ENCODE data around the gene CENPL.

DNA sequence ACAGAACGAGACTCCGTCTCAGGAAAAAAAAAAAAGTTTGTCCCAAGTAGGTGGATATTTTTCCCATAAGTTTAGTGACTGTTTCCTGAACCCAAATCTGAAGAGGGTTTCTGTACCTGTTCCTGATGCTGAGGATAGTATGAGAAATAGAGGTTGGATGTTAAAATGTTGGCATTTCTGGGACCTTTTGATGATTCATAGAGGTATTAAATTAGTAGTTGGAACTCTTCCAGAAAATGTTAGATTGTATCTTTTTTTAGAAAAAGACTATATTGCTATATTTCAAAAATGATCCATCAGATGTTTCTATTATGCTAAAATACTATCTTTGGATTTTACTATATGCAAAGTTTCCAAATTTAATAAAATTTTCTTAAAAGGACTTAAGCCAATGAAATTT lies 2.9 kb upstream of the CENPL start:
- TF ChIP-seq, protein P1, sequence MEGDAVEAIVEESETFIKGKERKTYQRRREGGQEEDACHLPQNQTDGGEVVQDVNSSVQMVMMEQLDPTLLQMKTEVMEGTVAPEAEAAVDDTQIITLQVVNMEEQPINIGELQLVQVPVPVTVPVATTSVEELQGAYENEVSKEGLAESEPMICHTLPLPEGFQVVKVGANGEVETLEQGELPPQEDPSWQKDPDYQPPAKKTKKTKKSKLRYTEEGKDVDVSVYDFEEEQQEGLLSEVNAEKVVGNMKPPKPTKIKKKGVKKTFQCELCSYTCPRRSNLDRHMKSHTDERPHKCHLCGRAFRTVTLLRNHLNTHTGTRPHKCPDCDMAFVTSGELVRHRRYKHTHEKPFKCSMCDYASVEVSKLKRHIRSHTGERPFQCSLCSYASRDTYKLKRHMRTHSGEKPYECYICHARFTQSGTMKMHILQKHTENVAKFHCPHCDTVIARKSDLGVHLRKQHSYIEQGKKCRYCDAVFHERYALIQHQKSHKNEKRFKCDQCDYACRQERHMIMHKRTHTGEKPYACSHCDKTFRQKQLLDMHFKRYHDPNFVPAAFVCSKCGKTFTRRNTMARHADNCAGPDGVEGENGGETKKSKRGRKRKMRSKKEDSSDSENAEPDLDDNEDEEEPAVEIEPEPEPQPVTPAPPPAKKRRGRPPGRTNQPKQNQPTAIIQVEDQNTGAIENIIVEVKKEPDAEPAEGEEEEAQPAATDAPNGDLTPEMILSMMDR (IDR thresholded peaks at IDR 0.05; ENCODE audit: control extremely low read depth in 1 of 3, insufficient read depth in 1 of 3, low read depth in 1 of 3, low read length in 3 of 3), result no peak
- TF ChIP-seq POLR2AphosphoS5 (IDR thresholded peaks at IDR 0.05; ENCODE audit: low read depth, low read length) (no peak), ZNF274 (IDR thresholded peaks at IDR 0.05; ENCODE audit: borderline replicate concordance, extremely low read depth, low read length) (no peak), CBX5 (IDR thresholded peaks at IDR 0.05; ENCODE audit: low read depth, low read length) (no peak), EZH2 (IDR thresholded peaks at IDR 0.05; ENCODE audit: low read depth, low read length, severe bottlenecking) (no peak), CTBP2 (IDR thresholded peaks at IDR 0.05; ENCODE audit: borderline replicate concordance, insufficient read depth, insufficient read length, low read length) (no peak), YY1 (IDR thresholded peaks at IDR 0.05; ENCODE audit: low read depth, low read length) (no peak), RBBP5 (IDR thresholded peaks at IDR 0.05; ENCODE audit: borderline replicate concordance, low read depth, low read length) (no peak), RXRA (IDR thresholded peaks at IDR 0.05; ENCODE audit: insufficient read depth, low read depth, low read length) (no peak), PHF8 (conservative IDR thresholded peaks at IDR 0.05; ENCODE audit: low read depth, low read length) (no peak), TEAD4 (IDR thresholded peaks at IDR 0.05; ENCODE audit: low read depth, low read length) (no peak), SUZ12 (IDR thresholded peaks at IDR 0.05; ENCODE audit: low read length) (no peak)
